Activated naive CD8-positive, alpha-beta T cell treated with anti-CD3 and anti-CD28 coated beads, Interleukin-2, amount 50 U/mL, for 24 hours (primary cell): ENCODE data around the gene CLEC18B.
A peak's percentile ranks its signal among the peaks of the same experiment; 100 is the strongest.
"Not testable (repeated sequence)": the region's sequence is repeated elsewhere in the genome, so short reads cannot be mapped to it uniquely, and the experiment has no call there.

Experiments used
- ATAC-seq: fragments of 150-1000 bp; cut with Tn5 transposase; one replicate; pipeline ENCODE4 v1.10.0; 2021
- DNase-seq: peaks from one replicate; pipeline ENCODE4 v3.0.0; 2021
- H3K27ac Mint-ChIP-seq: one replicate; pipeline ENCODE4 v1.8.0; 2021; ENCODE audit warnings: mild to moderate bottlenecking, mixed read lengths
- H3K27me3 Mint-ChIP-seq: one replicate; pipeline ENCODE4 v1.8.0; 2021; ENCODE audit warnings: mixed read lengths
- H3K36me3 Mint-ChIP-seq: one replicate; pipeline ENCODE4 v1.8.0; 2021; ENCODE audit warnings: low read depth, mixed read lengths
- H3K4me1 Mint-ChIP-seq: one replicate; pipeline ENCODE4 v1.8.0; 2021; ENCODE audit warnings: mixed read lengths
- H3K4me3 Mint-ChIP-seq: one replicate; pipeline ENCODE4 v1.8.0; 2021; ENCODE audit warnings: mild to moderate bottlenecking, moderate library complexity, mixed read lengths
- H3K9me3 Mint-ChIP-seq: one replicate; pipeline ENCODE4 v1.8.0; 2021; ENCODE audit warnings: mixed read lengths

Gene CLEC18B

GRCh38 chr16:74420612-74421481 lies at the start of gene CLEC18B:
CLEC18B (minus strand) TSS chr16:74421478; CDS start chr16:74421270, 208 bp downstream.
- not testable (repeated sequence) for H3K4me1 Mint-ChIP-seq, H3K9me3 Mint-ChIP-seq, DNase-seq, H3K27me3 Mint-ChIP-seq, H3K27ac Mint-ChIP-seq, H3K36me3 Mint-ChIP-seq, H3K4me3 Mint-ChIP-seq
- peak; percentile 8 for ATAC-seq

GRCh38 chr16:74469946-74470478 lies 48.7 kb upstream of the CLEC18B start:
- no peak overlapping the region for H3K4me3 Mint-ChIP-seq
- H3K4me1 Mint-ChIP-seq = peaks cover 17% of the 10 kb centered on the region
- peaks cover 40% of the 10 kb centered on the region for H3K36me3 Mint-ChIP-seq
- no peaks in the 10 kb centered on the region for H3K9me3 Mint-ChIP-seq
- DNase-seq (no peak), ATAC-seq (no peak)
- no peak overlapping the region for H3K27ac Mint-ChIP-seq
- no peaks in the 10 kb centered on the region for H3K27me3 Mint-ChIP-seq

DNA sequence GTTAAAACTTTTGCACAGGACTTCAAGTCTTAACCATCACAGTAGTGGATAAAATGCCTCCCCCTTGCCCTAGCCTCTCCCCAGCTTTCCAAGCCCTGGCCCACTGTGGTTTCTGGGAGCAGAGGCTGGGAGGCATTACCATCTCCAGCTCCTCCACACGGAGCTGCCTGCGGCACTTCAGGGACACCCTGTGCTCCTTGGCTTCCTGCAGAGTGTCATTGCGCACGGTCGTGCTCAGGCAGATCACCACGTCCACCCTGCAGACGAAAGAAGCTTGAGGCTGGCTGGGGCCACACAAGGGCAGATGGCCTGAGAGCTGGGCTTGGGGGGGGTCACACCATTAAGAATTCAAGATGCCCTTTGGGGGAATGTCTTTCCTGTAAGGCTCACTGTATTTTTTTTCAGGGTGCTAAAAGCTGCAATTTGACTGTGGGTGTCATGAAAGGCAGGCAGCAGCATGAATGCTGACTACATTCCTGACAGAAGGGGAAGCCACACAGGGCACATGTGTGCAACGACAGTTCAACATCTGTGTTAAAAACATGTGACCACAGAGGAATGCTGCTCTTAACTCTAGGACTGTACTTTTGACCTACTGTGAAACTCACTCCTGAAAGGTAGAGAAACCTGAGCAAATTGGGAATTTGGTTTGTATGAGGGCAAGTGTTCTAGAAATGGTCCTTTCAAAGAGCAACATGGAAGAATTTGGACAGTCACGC lies 47.7 kb upstream of the CLEC18B start:
- Mint-ChIP-seq H3K4me3 (no peak overlapping the region), H3K27me3 (no peaks in the 10 kb centered on the region), H3K27ac (no peak overlapping the region), H3K36me3 (peaks cover 44% of the 10 kb centered on the region), H3K9me3 (no peaks in the 10 kb centered on the region), H3K4me1 (peaks cover 19% of the 10 kb centered on the region)
- ATAC-seq = no peak
- DNase-seq = no peak

GRCh38 chr16:74466872-74467271 lies 45.6 kb upstream of the CLEC18B start:
- peak overlapping the region; percentile 48 for H3K27ac Mint-ChIP-seq
- peaks cover 47% of the 10 kb centered on the region for H3K36me3 Mint-ChIP-seq
- no peaks in the 10 kb centered on the region for H3K27me3 Mint-ChIP-seq
- peak; percentile 62 for ATAC-seq
- no peaks in the 10 kb centered on the region for H3K9me3 Mint-ChIP-seq
- DNase-seq = no peak
- no peak overlapping the region for H3K4me3 Mint-ChIP-seq
- H3K4me1 Mint-ChIP-seq = peaks cover 19% of the 10 kb centered on the region

DNA sequence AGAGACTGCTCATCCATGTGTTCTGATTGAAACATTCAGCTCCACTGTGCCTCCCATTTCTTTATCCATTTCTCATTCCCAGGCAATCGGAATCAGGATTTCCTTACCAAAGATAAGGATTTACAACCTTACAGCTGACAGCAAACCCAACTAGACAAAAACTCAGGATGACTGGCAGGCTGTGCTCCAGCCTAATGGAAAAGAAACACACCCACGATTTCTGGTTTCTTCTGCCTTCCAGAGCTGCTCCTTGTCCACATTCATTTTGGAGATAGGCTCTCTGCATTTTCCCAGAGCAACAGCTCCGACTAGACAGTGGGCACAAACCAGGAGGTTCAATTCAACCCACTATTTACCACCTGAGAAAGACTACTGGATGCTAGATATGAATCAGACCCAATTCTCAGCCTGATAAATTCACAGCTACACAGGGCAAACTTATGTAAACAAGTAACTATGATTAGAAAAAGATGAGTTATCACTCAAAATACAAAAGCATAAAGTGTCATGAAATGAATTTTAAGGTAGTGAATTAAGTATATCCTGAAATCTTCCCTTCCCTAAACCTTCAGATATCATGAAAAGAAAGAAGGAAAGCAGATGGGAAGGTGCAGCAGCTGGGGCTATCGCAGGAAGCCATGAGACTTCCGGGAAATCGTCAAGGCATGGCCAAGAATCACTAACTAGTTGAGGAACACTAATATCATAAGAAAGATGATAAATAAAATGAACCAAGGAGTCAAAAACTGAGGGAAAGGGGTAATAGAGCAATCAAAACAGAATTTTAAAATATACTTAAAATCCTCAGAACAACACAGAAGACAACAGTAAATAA lies 44.8 kb upstream of the CLEC18B start:
- DNase-seq = no peak
- H3K4me3 Mint-ChIP-seq = no peak overlapping the region
- no peaks in the 10 kb centered on the region for H3K9me3 Mint-ChIP-seq
- peak overlapping the region; percentile 20 for H3K27ac Mint-ChIP-seq
- no peaks in the 10 kb centered on the region for H3K27me3 Mint-ChIP-seq
- H3K4me1 Mint-ChIP-seq = peaks cover 19% of the 10 kb centered on the region
- no peak for ATAC-seq
- peaks cover 43% of the 10 kb centered on the region for H3K36me3 Mint-ChIP-seq

DNA sequence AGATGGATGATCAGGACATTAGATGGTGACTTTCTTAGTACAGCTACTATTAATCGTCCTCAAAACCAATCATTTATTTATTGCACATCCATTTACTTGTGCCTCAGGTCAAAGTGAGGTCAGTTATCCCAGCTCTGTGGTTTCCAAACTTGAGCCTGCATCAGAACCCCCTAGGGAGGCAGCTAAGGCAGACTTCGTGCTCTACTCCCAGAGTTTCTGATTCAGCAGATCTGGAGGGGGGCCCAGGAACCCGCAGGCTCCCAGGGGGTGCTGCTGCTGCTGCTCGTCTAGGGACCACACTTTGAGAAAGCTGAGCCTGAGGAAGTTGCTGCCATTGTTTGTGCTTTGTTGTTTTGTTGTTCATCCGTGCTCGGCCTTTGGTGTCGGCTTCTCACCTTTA lies 44.0 kb upstream of the CLEC18B start:
- DNase-seq (no peak), ATAC-seq (no peak)
- Mint-ChIP-seq H3K9me3 (no peaks in the 10 kb centered on the region), H3K36me3 (peaks cover 44% of the 10 kb centered on the region), H3K4me3 (no peak overlapping the region), H3K27ac (no peak overlapping the region), H3K4me1 (peaks cover 19% of the 10 kb centered on the region), H3K27me3 (no peaks in the 10 kb centered on the region)

GRCh38 chr16:74463888-74464287 lies 42.6 kb upstream of the CLEC18B start:
- no peak for ATAC-seq
- no peak for DNase-seq
- peaks cover 42% of the 10 kb centered on the region for H3K36me3 Mint-ChIP-seq

GRCh38 chr16:74462361-74462760 lies 41.1 kb upstream of the CLEC18B start:
- Mint-ChIP-seq H3K27me3 (no peaks in the 10 kb centered on the region), H3K9me3 (no peaks in the 10 kb centered on the region), H3K27ac (no peak overlapping the region), H3K4me3 (no peak overlapping the region), H3K4me1 (peaks cover 15% of the 10 kb centered on the region), H3K36me3 (peaks cover 47% of the 10 kb centered on the region)
- DNase-seq (no peak), ATAC-seq (no peak)

More at GRCh38 chr16:74463888-74464287, 42.6 kb upstream of the CLEC18B start:
- Mint-ChIP-seq H3K9me3 (no peaks in the 10 kb centered on the region), H3K4me1 (peaks cover 19% of the 10 kb centered on the region), H3K27ac (peak overlapping the region; percentile 60), H3K4me3 (no peak overlapping the region), H3K27me3 (no peaks in the 10 kb centered on the region)

GRCh38 chr16:74461826-74462225 lies 40.5 kb upstream of the CLEC18B start:
- Mint-ChIP-seq H3K4me1 (peaks cover 9% of the 10 kb centered on the region), H3K36me3 (peaks cover 43% of the 10 kb centered on the region), H3K27me3 (no peaks in the 10 kb centered on the region), H3K27ac (no peak overlapping the region), H3K4me3 (no peak overlapping the region), H3K9me3 (no peaks in the 10 kb centered on the region)
- ATAC-seq = no peak
- DNase-seq = no peak

- no peak overlapping the region for H3K27ac Mint-ChIP-seq
- ATAC-seq (no peak), DNase-seq (no peak)
- no peak overlapping the region for H3K4me3 Mint-ChIP-seq
- peaks cover 2% of the 10 kb centered on the region for H3K4me1 Mint-ChIP-seq
- peaks cover 37% of the 10 kb centered on the region for H3K36me3 Mint-ChIP-seq
- H3K9me3 Mint-ChIP-seq = no peaks in the 10 kb centered on the region
- H3K27me3 Mint-ChIP-seq = no peaks in the 10 kb centered on the region
Observed at GRCh38 chr16:74460542-74460941, 39.3 kb upstream of the CLEC18B start.

- Mint-ChIP-seq H3K4me1 (no peaks in the 10 kb centered on the region), H3K9me3 (no peaks in the 10 kb centered on the region), H3K36me3 (peaks cover 29% of the 10 kb centered on the region), H3K27ac (no peak overlapping the region), H3K4me3 (no peak overlapping the region), H3K27me3 (no peaks in the 10 kb centered on the region)
- no peak for DNase-seq
- ATAC-seq = no peak
Observed at GRCh38 chr16:74456290-74456625, 35.0 kb upstream of the CLEC18B start.

DNA sequence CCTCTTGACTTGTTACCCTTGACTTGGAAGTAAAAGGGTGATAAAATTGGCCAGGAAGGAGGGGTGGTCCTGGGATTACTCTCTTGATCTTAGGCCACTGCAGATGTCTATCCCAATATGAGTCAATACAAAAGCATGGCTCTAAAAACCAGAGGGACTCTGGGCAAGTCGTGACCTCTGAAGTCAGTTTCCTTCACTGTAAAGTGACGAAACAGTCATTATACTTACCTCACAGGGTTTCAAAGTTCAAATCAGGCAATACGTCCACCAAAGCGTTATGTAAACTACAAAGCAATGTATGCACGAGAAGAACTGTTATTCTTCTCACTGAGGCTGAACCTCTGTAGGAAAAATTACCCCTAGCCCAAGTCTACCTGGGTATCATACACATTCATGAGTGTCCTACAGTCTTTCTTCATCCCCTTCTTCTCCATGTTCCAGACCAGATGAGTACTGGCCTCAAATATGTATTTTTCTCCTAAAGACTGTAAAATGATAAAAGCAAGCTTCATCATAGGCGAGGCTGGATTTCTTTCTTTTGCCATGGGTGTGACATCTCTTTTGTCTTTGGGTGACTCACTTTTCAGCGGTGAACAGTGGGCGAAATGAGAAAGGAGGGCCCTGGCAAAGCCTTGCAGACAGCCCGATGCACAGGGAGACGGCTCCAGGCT lies 34.5 kb upstream of the CLEC18B start:
- no peaks in the 10 kb centered on the region for H3K9me3 Mint-ChIP-seq
- H3K27ac Mint-ChIP-seq = no peak overlapping the region
- H3K36me3 Mint-ChIP-seq = peaks cover 31% of the 10 kb centered on the region
- no peak overlapping the region for H3K4me3 Mint-ChIP-seq
- no peaks in the 10 kb centered on the region for H3K4me1 Mint-ChIP-seq
- ATAC-seq = no peak
- DNase-seq = no peak
- no peaks in the 10 kb centered on the region for H3K27me3 Mint-ChIP-seq

DNA sequence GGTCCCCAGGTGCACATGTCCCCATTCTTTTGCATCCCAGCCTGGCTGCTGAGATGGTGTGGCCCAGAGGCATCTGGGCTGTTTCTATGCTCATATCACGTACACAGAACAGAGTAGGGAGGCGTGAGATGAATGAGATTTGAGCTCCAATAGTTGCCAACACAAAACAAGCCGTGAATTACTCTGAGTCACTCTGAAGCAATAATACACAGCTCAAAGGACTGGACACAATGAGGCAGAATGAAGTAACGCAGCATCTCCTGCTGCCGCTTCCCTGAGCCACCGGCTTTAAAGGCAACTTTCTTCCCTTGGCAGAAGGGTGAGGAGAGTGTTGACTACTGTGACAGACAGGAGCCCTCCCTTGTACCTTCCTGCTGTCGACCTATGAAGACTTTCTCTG lies 33.9 kb upstream of the CLEC18B start:
- no peak for ATAC-seq
- Mint-ChIP-seq H3K27me3 (no peaks in the 10 kb centered on the region), H3K27ac (no peak overlapping the region), H3K9me3 (no peaks in the 10 kb centered on the region), H3K4me1 (no peaks in the 10 kb centered on the region), H3K4me3 (no peak overlapping the region), H3K36me3 (peaks cover 32% of the 10 kb centered on the region)
- no peak for DNase-seq
